ENCODE measurements around the gene FGGY. TPM values are rescaled to one million over a fixed set of nuclear protein-coding genes. Genes with fewer than 3 reads are reported as not detected.
A peak's percentile ranks its signal among the peaks of the same experiment; 100 is the strongest.

The FGGY gene
- total RNA-seq, 1 experiment from 2014 or later, result 12.0 TPM

DNA sequence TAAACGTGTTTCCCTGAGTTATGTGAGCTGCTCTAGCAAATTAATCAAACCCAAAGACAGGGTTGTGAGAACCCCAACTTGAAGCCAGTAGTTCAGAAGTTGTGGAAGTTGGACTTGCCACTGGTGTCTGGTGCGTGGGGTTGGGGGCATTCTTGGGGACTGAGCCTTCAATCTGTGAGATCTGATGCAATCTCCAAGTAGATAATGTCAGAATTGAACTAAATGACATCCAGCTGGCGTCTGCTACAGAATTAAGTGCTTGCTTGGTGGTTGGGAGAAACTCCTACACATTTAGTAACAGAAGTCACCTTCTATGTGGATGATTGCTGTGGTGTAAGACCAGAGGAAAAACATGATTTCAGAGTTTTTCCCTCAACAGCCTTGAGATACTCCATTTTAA lies 207.4 kb downstream of the FGGY start:
- H3K36me3 Mint-ChIP-seq, result no peaks in the 10 kb centered on the region
- H3K4me1 Mint-ChIP-seq, result peaks cover 34% of the 10 kb centered on the region
- H3K4me3 Mint-ChIP-seq, result no peak overlapping the region
- ATAC-seq (no peak), DNase-seq (ENCODE audit: low spot score) (no peak)
- H3K27ac Mint-ChIP-seq, result no peak overlapping the region
- H3K27me3 Mint-ChIP-seq (ENCODE audit: low read depth), result no peaks in the 10 kb centered on the region
- H3K9me3 Mint-ChIP-seq, result no peaks in the 10 kb centered on the region
- POLR2A ChIA-PET, result no interaction called here
- CTCF ChIA-PET, result no interaction called here
- TF ChIP-seq, protein P1, sequence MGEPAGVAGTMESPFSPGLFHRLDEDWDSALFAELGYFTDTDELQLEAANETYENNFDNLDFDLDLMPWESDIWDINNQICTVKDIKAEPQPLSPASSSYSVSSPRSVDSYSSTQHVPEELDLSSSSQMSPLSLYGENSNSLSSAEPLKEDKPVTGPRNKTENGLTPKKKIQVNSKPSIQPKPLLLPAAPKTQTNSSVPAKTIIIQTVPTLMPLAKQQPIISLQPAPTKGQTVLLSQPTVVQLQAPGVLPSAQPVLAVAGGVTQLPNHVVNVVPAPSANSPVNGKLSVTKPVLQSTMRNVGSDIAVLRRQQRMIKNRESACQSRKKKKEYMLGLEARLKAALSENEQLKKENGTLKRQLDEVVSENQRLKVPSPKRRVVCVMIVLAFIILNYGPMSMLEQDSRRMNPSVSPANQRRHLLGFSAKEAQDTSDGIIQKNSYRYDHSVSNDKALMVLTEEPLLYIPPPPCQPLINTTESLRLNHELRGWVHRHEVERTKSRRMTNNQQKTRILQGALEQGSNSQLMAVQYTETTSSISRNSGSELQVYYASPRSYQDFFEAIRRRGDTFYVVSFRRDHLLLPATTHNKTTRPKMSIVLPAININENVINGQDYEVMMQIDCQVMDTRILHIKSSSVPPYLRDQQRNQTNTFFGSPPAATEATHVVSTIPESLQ (CRISPR knock-in tag; IDR thresholded peaks at IDR 0.05), result no peak
- TF ChIP-seq ZNF671 (CRISPR knock-in tag; IDR thresholded peaks at IDR 0.05) (no peak), ZNF263 (CRISPR knock-in tag; IDR thresholded peaks at IDR 0.05; ENCODE audit: low read depth) (no peak), ZNF219 (CRISPR knock-in tag; IDR thresholded peaks at IDR 0.05; ENCODE audit: borderline replicate concordance) (no peak), JUN (CRISPR knock-in tag; IDR thresholded peaks at IDR 0.05) (no peak), FOXJ3 (CRISPR knock-in tag; IDR thresholded peaks at IDR 0.05; ENCODE audit: borderline replicate concordance) (no peak)
- TF ChIP-seq, protein P2, sequence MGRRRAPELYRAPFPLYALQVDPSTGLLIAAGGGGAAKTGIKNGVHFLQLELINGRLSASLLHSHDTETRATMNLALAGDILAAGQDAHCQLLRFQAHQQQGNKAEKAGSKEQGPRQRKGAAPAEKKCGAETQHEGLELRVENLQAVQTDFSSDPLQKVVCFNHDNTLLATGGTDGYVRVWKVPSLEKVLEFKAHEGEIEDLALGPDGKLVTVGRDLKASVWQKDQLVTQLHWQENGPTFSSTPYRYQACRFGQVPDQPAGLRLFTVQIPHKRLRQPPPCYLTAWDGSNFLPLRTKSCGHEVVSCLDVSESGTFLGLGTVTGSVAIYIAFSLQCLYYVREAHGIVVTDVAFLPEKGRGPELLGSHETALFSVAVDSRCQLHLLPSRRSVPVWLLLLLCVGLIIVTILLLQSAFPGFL (CRISPR knock-in tag; IDR thresholded peaks at IDR 0.05; ENCODE audit: borderline replicate concordance), result no peak
- TF ChIP-seq, protein P3, sequence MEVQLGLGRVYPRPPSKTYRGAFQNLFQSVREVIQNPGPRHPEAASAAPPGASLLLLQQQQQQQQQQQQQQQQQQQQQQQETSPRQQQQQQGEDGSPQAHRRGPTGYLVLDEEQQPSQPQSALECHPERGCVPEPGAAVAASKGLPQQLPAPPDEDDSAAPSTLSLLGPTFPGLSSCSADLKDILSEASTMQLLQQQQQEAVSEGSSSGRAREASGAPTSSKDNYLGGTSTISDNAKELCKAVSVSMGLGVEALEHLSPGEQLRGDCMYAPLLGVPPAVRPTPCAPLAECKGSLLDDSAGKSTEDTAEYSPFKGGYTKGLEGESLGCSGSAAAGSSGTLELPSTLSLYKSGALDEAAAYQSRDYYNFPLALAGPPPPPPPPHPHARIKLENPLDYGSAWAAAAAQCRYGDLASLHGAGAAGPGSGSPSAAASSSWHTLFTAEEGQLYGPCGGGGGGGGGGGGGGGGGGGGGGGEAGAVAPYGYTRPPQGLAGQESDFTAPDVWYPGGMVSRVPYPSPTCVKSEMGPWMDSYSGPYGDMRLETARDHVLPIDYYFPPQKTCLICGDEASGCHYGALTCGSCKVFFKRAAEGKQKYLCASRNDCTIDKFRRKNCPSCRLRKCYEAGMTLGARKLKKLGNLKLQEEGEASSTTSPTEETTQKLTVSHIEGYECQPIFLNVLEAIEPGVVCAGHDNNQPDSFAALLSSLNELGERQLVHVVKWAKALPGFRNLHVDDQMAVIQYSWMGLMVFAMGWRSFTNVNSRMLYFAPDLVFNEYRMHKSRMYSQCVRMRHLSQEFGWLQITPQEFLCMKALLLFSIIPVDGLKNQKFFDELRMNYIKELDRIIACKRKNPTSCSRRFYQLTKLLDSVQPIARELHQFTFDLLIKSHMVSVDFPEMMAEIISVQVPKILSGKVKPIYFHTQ (CRISPR knock-in tag; IDR thresholded peaks at IDR 0.05), result no peak
- TF ChIP-seq, protein P4, sequence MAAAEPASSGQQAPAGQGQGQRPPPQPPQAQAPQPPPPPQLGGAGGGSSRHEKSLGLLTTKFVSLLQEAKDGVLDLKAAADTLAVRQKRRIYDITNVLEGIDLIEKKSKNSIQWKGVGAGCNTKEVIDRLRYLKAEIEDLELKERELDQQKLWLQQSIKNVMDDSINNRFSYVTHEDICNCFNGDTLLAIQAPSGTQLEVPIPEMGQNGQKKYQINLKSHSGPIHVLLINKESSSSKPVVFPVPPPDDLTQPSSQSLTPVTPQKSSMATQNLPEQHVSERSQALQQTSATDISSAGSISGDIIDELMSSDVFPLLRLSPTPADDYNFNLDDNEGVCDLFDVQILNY (CRISPR knock-in tag; IDR thresholded peaks at IDR 0.05), result no peak
- TF ChIP-seq, protein P5, sequence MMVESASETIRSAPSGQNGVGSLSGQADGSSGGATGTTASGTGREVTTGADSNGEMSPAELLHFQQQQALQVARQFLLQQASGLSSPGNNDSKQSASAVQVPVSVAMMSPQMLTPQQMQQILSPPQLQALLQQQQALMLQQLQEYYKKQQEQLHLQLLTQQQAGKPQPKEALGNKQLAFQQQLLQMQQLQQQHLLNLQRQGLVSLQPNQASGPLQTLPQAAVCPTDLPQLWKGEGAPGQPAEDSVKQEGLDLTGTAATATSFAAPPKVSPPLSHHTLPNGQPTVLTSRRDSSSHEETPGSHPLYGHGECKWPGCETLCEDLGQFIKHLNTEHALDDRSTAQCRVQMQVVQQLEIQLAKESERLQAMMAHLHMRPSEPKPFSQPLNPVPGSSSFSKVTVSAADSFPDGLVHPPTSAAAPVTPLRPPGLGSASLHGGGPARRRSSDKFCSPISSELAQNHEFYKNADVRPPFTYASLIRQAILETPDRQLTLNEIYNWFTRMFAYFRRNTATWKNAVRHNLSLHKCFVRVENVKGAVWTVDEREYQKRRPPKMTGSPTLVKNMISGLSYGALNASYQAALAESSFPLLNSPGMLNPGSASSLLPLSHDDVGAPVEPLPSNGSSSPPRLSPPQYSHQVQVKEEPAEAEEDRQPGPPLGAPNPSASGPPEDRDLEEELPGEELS (CRISPR knock-in tag; IDR thresholded peaks at IDR 0.05), result no peak
- TF ChIP-seq, protein P6, sequence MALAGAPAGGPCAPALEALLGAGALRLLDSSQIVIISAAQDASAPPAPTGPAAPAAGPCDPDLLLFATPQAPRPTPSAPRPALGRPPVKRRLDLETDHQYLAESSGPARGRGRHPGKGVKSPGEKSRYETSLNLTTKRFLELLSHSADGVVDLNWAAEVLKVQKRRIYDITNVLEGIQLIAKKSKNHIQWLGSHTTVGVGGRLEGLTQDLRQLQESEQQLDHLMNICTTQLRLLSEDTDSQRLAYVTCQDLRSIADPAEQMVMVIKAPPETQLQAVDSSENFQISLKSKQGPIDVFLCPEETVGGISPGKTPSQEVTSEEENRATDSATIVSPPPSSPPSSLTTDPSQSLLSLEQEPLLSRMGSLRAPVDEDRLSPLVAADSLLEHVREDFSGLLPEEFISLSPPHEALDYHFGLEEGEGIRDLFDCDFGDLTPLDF (CRISPR knock-in tag; IDR thresholded peaks at IDR 0.05), result no peak

DNA sequence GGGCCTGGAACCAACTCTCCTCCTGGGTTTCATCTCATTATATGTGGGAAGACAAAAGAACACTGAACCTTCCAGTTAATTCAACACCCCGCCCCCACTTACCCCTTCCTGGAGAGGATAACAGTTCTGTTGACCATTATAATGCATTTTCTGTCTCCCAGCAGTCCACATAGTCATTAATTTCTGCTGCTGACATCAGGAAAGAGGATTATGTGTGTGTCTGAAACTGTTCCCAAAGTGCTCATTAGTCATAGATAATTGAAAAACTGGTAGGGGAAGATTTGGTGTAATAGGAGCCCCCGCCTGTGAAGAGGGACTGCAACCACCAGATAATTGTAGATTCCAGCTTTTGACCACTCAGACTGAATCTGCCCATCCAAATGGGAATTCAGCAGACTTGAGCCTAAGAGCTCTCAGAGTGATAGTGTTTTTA lies 208.7 kb downstream of the FGGY start:
- no peak for ATAC-seq
- Mint-ChIP-seq H3K27me3 (ENCODE audit: low read depth) (no peaks in the 10 kb centered on the region), H3K27ac (peak overlapping the region; percentile 76; the same call in 1 of the 2 replicates), H3K4me3 (no peak overlapping the region), H3K4me1 (peaks cover 30% of the 10 kb centered on the region), H3K36me3 (no peaks in the 10 kb centered on the region), H3K9me3 (no peaks in the 10 kb centered on the region)
- ChIA-PET CTCF (no interaction called here), POLR2A (no interaction called here)
- no peak for DNase-seq (ENCODE audit: low spot score)
- TF ChIP-seq ZNF423 (CRISPR knock-in tag; IDR thresholded peaks at IDR 0.05) (no peak), CREM (CRISPR knock-in tag; IDR thresholded peaks at IDR 0.05) (no peak), FOXJ3 (CRISPR knock-in tag; IDR thresholded peaks at IDR 0.05; ENCODE audit: borderline replicate concordance) (no peak), SP1 (CRISPR knock-in tag; conservative IDR thresholded peaks at IDR 0.05) (no peak), JUN (CRISPR knock-in tag; IDR thresholded peaks at IDR 0.05) (no peak), TP53 (CRISPR knock-in tag; IDR thresholded peaks at IDR 0.05) (no peak)
- TF ChIP-seq, protein P7, sequence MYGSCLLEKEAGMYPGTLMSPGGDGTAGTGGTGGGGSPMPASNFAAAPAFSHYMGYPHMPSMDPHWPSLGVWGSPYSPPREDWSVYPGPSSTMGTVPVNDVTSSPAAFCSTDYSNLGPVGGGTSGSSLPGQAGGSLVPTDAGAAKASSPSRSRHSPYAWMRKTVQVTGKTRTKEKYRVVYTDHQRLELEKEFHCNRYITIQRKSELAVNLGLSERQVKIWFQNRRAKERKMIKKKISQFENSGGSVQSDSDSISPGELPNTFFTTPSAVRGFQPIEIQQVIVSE (CRISPR knock-in tag; IDR thresholded peaks at IDR 0.05; ENCODE audit: borderline replicate concordance), result no peak
- TF ChIP-seq, protein P8, sequence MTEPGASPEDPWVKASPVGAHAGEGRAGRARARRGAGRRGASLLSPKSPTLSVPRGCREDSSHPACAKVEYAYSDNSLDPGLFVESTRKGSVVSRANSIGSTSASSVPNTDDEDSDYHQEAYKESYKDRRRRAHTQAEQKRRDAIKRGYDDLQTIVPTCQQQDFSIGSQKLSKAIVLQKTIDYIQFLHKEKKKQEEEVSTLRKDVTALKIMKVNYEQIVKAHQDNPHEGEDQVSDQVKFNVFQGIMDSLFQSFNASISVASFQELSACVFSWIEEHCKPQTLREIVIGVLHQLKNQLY (CRISPR knock-in tag; IDR thresholded peaks at IDR 0.05), result no peak
- TF ChIP-seq, protein P9, sequence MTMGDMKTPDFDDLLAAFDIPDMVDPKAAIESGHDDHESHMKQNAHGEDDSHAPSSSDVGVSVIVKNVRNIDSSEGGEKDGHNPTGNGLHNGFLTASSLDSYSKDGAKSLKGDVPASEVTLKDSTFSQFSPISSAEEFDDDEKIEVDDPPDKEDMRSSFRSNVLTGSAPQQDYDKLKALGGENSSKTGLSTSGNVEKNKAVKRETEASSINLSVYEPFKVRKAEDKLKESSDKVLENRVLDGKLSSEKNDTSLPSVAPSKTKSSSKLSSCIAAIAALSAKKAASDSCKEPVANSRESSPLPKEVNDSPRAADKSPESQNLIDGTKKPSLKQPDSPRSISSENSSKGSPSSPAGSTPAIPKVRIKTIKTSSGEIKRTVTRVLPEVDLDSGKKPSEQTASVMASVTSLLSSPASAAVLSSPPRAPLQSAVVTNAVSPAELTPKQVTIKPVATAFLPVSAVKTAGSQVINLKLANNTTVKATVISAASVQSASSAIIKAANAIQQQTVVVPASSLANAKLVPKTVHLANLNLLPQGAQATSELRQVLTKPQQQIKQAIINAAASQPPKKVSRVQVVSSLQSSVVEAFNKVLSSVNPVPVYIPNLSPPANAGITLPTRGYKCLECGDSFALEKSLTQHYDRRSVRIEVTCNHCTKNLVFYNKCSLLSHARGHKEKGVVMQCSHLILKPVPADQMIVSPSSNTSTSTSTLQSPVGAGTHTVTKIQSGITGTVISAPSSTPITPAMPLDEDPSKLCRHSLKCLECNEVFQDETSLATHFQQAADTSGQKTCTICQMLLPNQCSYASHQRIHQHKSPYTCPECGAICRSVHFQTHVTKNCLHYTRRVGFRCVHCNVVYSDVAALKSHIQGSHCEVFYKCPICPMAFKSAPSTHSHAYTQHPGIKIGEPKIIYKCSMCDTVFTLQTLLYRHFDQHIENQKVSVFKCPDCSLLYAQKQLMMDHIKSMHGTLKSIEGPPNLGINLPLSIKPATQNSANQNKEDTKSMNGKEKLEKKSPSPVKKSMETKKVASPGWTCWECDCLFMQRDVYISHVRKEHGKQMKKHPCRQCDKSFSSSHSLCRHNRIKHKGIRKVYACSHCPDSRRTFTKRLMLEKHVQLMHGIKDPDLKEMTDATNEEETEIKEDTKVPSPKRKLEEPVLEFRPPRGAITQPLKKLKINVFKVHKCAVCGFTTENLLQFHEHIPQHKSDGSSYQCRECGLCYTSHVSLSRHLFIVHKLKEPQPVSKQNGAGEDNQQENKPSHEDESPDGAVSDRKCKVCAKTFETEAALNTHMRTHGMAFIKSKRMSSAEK (CRISPR knock-in tag; IDR thresholded peaks at IDR 0.05; ENCODE audit: borderline replicate concordance), result no peak

Measured in WTC11 (cell line).